HCT116 (cell line): ENCODE data around the gene IFT20.

ENCODE experiments used
- CTCF ChIP-seq, 3 experiments: fragments of 200-600 bp in 1 of 3; sonication (generic) in 1 of 3; IDR thresholded peaks in 2 of 3; conservative IDR thresholded peaks in 1 of 3; 2 replicates each; pipeline ENCODE4 v1.5.1; 2012 to 2017; ENCODE audit warnings: low read depth in 2 of 3, low read length in 2 of 3, antibody characterized with exemption in 1 of 3, borderline replicate concordance in 1 of 3, control low read depth in 1 of 3, mild to moderate bottlenecking in 1 of 3, mixed read lengths in 1 of 3, mixed run types in 1 of 3, moderate library complexity in 1 of 3; ENCODE audit not compliant: insufficient read depth in 1 of 3
- ELF1 ChIP-seq: IDR thresholded peaks from 2 replicates; pipeline ENCODE4 v1.6.1; 2012; ENCODE audit warnings: low read depth, borderline replicate concordance
- POLR2A ChIP-seq: IDR thresholded peaks from 2 replicates; pipeline ENCODE4 v1.7.0; 2011; ENCODE audit warnings: borderline replicate concordance; ENCODE audit not compliant: insufficient read depth, insufficient read length; ENCODE audit errors: extremely low read depth
- RAD21 ChIP-seq: IDR thresholded peaks from 2 replicates; pipeline ENCODE4 v1.6.1; 2012; ENCODE audit warnings: low read depth, mild to moderate bottlenecking
- ZNF274 ChIP-seq: fragments of 200-500 bp; sonication (Bioruptor generic); IDR thresholded peaks from 2 replicates; pipeline ENCODE4 v1.6.1; 2014; ENCODE audit warnings: mild to moderate bottlenecking, low read depth, low read length, inconsistent platforms
- TF ChIP-seq, protein P1 (sequence below): IDR thresholded peaks from 2 replicates; pipeline ENCODE4 v1.6.1; 2012

DNA sequence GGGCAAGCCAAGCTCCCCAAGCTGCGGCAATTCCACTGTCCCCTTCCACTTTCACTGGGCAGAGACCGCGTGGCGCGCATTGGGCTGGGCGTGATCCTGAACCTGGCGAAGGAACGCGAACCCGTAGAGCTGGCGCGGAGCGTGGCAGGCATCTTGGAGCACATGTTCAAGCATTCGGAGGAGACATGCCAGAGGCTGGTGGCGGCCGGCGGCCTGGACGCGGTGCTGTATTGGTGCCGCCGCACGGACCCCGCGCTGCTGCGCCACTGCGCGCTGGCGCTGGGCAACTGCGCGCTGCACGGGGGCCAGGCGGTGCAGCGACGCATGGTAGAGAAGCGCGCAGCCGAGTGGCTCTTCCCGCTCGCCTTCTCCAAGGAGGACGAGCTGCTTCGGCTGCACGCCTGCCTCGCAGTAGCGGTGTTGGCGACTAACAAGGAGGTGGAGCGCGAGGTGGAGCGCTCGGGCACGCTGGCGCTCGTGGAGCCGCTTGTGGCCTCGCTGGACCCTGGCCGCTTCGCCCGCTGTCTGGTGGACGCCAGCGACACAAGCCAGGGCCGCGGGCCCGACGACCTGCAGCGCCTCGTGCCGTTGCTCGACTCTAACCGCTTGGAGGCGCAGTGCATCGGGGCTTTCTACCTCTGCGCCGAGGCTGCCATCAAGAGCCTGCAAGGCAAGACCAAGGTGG, 46.0 kb upstream of the IFT20 start:
- TF ChIP-seq CTCF (IDR thresholded peaks at IDR 0.05 in 2 of 3, conservative IDR thresholded peaks at IDR 0.05 in 1 of 3; ENCODE audit: borderline replicate concordance in 1 of 3, insufficient read depth in 1 of 3, low read depth in 2 of 3, low read length in 2 of 3) (no peak), ZNF274 (no peak), RAD21 (no peak), ELF1 (no peak), POLR2A (no peak)
- TF ChIP-seq, protein P1, sequence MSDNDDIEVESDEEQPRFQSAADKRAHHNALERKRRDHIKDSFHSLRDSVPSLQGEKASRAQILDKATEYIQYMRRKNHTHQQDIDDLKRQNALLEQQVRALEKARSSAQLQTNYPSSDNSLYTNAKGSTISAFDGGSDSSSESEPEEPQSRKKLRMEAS = no peak
